ENCODE data around the gene SLC1A3.

Gene SLC1A3

DNA sequence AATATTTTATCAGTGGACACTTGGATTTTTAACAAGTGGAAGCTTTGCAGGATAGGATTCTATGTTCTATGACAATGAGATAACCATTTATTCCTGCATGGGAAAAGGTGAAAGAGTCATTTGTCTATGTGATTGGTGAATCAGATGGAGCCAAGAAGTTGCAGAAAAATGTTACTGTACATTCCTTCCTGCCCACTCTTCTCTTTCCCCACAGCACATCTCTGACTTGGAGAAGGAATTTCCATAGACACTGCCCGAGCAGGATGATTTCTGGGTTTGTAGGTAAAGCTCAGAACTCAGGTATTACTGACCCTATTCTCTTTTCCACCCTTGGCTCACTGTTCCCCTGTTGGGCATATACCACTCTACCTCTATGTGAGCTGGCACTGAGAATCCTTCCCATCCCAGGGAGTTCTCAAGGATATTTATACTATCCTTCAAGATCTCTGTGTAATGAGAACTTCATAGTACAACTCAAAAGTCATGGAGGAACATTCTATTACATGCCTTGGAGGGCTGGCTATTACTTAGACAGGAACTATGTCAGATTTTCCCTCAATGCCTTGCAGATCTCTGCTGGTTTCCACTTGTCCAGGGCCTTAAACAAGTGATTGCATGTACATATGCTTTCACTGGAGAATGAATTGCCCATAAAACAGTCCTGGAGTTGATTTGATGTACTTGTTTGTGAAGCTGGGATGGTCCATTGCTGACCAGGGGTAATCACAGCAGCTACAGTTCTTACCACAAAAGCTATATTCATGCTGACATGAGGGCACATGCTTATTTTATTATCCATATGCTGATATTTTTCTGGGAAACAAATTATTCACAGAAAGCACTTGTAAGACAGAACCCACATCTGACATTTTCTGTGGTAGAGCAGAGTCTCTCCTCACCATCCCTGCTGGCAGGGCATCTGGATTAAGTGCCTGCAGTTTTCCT is 24.1 kb downstream of the SLC1A3 start:
- TF ChIP-seq, protein P1, sequence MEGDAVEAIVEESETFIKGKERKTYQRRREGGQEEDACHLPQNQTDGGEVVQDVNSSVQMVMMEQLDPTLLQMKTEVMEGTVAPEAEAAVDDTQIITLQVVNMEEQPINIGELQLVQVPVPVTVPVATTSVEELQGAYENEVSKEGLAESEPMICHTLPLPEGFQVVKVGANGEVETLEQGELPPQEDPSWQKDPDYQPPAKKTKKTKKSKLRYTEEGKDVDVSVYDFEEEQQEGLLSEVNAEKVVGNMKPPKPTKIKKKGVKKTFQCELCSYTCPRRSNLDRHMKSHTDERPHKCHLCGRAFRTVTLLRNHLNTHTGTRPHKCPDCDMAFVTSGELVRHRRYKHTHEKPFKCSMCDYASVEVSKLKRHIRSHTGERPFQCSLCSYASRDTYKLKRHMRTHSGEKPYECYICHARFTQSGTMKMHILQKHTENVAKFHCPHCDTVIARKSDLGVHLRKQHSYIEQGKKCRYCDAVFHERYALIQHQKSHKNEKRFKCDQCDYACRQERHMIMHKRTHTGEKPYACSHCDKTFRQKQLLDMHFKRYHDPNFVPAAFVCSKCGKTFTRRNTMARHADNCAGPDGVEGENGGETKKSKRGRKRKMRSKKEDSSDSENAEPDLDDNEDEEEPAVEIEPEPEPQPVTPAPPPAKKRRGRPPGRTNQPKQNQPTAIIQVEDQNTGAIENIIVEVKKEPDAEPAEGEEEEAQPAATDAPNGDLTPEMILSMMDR (conservative IDR thresholded peaks at IDR 0.05; ENCODE audit: low read depth, low read length), result no peak
- H3K4me1 ChIP-seq (ENCODE audit: low read depth, poor library complexity, severe bottlenecking), result no peaks in the 10 kb centered on the region
- H3K9ac ChIP-seq, result no peak overlapping the region
- H3K36me3 ChIP-seq (ENCODE audit: insufficient read depth), result no peaks in the 10 kb centered on the region
- H3K79me2 ChIP-seq (ENCODE audit: insufficient read depth, low read depth), result no peaks in the 10 kb centered on the region
- H4K20me1 ChIP-seq (ENCODE audit: insufficient read depth), result no peaks in the 10 kb centered on the region
- H2AFZ ChIP-seq (ENCODE audit: low read depth), result no peak overlapping the region
- H3K4me3 ChIP-seq (IDR thresholded peaks at IDR 0.05; ENCODE audit: insufficient read depth, low read depth, low read length), result no peak overlapping the region
- no peak overlapping the region for H3K4me2 ChIP-seq
- H3K27ac ChIP-seq, result no peak overlapping the region
- H3K27me3 ChIP-seq (ENCODE audit: insufficient read depth, low read depth), result no peaks in the 10 kb centered on the region

DNA sequence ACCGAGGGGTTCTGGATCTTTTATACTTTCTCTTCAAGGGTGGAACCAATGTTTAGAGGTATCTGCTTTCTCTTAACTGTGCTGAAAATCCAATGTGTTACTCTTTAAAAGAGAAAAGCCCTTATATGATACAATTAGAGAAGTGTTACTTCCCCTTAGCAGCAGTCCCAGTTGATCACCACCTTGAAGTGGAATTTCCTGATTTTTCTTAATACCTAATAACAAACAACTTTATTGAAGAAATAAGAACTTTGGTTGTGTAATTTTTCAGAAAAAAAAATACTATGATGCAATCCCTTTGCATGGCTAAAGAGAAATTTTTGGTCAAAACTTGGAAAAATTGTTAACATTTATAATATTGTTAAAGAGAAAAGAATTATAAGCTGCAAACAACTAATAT is 24.7 kb downstream of the SLC1A3 start:
- Histone ChIP-seq H4K20me1 (ENCODE audit: insufficient read depth) (no peaks in the 10 kb centered on the region), H3K4me2 (no peak overlapping the region), H3K27ac (no peak overlapping the region), H3K36me3 (ENCODE audit: insufficient read depth) (no peaks in the 10 kb centered on the region), H2AFZ (ENCODE audit: low read depth) (no peak overlapping the region), H3K9ac (no peak overlapping the region), H3K27me3 (ENCODE audit: insufficient read depth, low read depth) (no peaks in the 10 kb centered on the region), H3K4me1 (ENCODE audit: low read depth, poor library complexity, severe bottlenecking) (no peaks in the 10 kb centered on the region), H3K4me3 (IDR thresholded peaks at IDR 0.05; ENCODE audit: insufficient read depth, low read depth, low read length) (no peak overlapping the region), H3K79me2 (ENCODE audit: insufficient read depth, low read depth) (no peaks in the 10 kb centered on the region)
- TF ChIP-seq, protein P1 (conservative IDR thresholded peaks at IDR 0.05; ENCODE audit: low read depth, low read length), result no peak

DNA sequence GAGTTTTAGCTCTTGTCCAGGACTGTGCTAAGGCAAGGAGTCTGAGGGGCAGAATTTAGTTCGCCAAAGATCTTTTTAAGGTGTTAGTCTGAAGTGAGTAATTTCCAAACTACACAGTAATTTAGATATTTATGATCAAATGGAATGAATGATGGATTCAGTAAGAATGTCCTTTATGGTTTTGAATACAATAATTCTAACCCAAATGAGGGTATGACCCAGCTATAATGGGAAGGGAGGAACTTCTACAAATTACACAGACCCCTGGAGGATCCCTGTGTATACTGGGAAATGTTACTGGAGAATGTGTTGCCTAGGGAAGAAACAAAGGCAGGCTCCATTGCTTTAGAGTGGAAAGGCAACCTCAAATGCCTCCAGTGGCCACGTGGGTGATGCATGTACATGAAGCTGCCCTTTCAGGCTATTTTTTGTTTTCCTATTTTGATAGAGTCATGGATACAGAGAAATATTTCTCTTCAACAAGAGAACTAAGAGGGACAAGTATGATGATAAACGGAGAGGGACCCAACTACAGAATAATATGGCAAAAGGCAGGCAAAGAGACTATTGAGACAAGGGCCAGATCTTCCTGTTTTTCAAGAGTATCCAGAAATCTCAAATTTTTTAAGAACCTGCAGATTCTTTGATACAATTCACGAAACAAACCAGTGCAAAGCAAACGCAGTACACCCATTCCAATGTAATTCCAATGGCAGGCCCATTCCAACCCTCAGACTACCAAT is 25.4 kb downstream of the SLC1A3 start:
- H3K36me3 ChIP-seq (ENCODE audit: insufficient read depth), result no peaks in the 10 kb centered on the region
- no peak overlapping the region for H3K27ac ChIP-seq
- H3K4me3 ChIP-seq (IDR thresholded peaks at IDR 0.05; ENCODE audit: insufficient read depth, low read depth, low read length), result no peak overlapping the region
- H3K4me2 ChIP-seq, result no peak overlapping the region
- no peaks in the 10 kb centered on the region for H3K27me3 ChIP-seq (ENCODE audit: insufficient read depth, low read depth)
- no peaks in the 10 kb centered on the region for H3K4me1 ChIP-seq (ENCODE audit: low read depth, poor library complexity, severe bottlenecking)
- no peak overlapping the region for H3K9ac ChIP-seq
- no peaks in the 10 kb centered on the region for H4K20me1 ChIP-seq (ENCODE audit: insufficient read depth)
- TF ChIP-seq, protein P1 (conservative IDR thresholded peaks at IDR 0.05; ENCODE audit: low read depth, low read length), result no peak
- H2AFZ ChIP-seq (ENCODE audit: low read depth), result no peak overlapping the region
- no peaks in the 10 kb centered on the region for H3K79me2 ChIP-seq (ENCODE audit: insufficient read depth, low read depth)

DNA sequence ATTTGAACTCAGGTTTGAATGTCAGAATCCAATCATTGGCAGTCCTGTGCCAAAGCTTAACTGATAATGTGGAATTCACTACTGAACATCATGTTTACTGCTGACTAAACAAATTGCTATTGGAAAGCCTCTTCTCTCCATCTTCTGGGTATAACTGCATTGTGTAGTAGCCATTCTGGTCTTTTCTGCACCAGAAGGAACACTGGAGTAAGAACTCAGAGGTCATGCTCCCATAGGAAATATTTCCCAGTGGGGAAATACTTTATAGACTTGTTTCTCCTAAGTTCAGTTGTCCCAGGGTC is 25.9 kb downstream of the SLC1A3 start:
- H4K20me1 ChIP-seq (ENCODE audit: insufficient read depth), result no peaks in the 10 kb centered on the region
- no peak overlapping the region for H3K9ac ChIP-seq
- no peak overlapping the region for H3K4me3 ChIP-seq (IDR thresholded peaks at IDR 0.05; ENCODE audit: insufficient read depth, low read depth, low read length)
- H2AFZ ChIP-seq (ENCODE audit: low read depth), result no peak overlapping the region
- H3K27me3 ChIP-seq (ENCODE audit: insufficient read depth, low read depth), result no peaks in the 10 kb centered on the region
- no peak overlapping the region for H3K27ac ChIP-seq
- H3K36me3 ChIP-seq (ENCODE audit: insufficient read depth), result no peaks in the 10 kb centered on the region
- TF ChIP-seq, protein P1 (conservative IDR thresholded peaks at IDR 0.05; ENCODE audit: low read depth, low read length), result no peak
- no peaks in the 10 kb centered on the region for H3K4me1 ChIP-seq (ENCODE audit: low read depth, poor library complexity, severe bottlenecking)
- no peaks in the 10 kb centered on the region for H3K79me2 ChIP-seq (ENCODE audit: insufficient read depth, low read depth)
- no peak overlapping the region for H3K4me2 ChIP-seq
